GM06990 (cell line): ENCODE measurements around the gene NYAP1.
"Not testable (repeated sequence)": the region's sequence is repeated elsewhere in the genome, so short reads cannot be mapped to it uniquely, and the experiment has no call there.

Experiments used
- DNase-seq: peaks from one replicate; pipeline ENCODE4 v3.0.0-alpha.2; 2011; ENCODE audit not compliant: insufficient read length; ENCODE audit errors: extremely low read depth
- H3K27me3 ChIP-seq: replicated peaks from 2 replicates; pipeline ENCODE4 v1.6.0; 2011; ENCODE audit warnings: low read length; ENCODE audit not compliant: control insufficient read depth, insufficient read depth
- H3K36me3 ChIP-seq: 2 replicates; pipeline ENCODE4 v1.5.1; 2011; ENCODE audit warnings: low read length; ENCODE audit not compliant: control insufficient read depth, insufficient read depth
- H3K4me3 ChIP-seq: replicated peaks from 2 replicates; pipeline ENCODE4 v1.5.1; 2011; ENCODE audit warnings: low read depth, mild to moderate bottlenecking, control low read depth, low read length
- TF ChIP-seq, protein P1 (sequence below): IDR thresholded peaks from 2 replicates; pipeline ENCODE4 v1.5.1; 2011; ENCODE audit warnings: low read length, control low read depth, mild to moderate bottlenecking, inconsistent platforms; ENCODE audit not compliant: insufficient read depth, poor library complexity, severe bottlenecking

The NYAP1 gene

GRCh38 chr7:100449190-100449795, 34.4 kb upstream of the NYAP1 start:
- no peak overlapping the region for H3K4me3 ChIP-seq
- H3K36me3 ChIP-seq, result no peaks in the 10 kb centered on the region
- TF ChIP-seq, protein P1, sequence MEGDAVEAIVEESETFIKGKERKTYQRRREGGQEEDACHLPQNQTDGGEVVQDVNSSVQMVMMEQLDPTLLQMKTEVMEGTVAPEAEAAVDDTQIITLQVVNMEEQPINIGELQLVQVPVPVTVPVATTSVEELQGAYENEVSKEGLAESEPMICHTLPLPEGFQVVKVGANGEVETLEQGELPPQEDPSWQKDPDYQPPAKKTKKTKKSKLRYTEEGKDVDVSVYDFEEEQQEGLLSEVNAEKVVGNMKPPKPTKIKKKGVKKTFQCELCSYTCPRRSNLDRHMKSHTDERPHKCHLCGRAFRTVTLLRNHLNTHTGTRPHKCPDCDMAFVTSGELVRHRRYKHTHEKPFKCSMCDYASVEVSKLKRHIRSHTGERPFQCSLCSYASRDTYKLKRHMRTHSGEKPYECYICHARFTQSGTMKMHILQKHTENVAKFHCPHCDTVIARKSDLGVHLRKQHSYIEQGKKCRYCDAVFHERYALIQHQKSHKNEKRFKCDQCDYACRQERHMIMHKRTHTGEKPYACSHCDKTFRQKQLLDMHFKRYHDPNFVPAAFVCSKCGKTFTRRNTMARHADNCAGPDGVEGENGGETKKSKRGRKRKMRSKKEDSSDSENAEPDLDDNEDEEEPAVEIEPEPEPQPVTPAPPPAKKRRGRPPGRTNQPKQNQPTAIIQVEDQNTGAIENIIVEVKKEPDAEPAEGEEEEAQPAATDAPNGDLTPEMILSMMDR, result no peak
- no peaks in the 10 kb centered on the region for H3K27me3 ChIP-seq
- no peak for DNase-seq

- H3K27me3 ChIP-seq, result no peaks in the 10 kb centered on the region
- TF ChIP-seq, protein P1, result no peak
- no peak overlapping the region for H3K4me3 ChIP-seq
- peaks cover 2% of the 10 kb centered on the region for H3K36me3 ChIP-seq
- no peak for DNase-seq
Measured at GRCh38 chr7:100452513-100452912, 31.2 kb upstream of the NYAP1 start.

GRCh38 chr7:100453854-100454253, 29.9 kb upstream of the NYAP1 start:
- not testable (repeated sequence) for H3K4me3 ChIP-seq, DNase-seq, H3K27me3 ChIP-seq, H3K36me3 ChIP-seq

DNA sequence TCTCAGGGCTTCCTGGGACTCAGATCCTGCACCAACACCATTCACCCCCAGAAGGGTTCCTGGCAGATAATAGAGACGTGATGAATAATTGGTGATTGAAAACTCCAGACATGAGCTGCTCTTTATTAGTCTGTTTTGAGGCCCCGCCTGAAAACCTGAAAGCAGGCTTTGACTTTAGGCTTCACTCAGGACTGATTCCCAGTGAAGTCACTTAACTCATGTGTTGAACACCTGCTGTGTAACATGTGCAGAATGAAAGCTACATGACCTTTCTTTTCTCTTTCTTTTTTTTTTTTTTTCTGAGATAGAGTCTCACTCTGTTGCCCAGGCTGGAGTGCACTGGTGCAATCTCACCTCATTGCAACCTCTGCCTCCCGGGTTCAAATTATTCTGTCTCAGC, 28.5 kb upstream of the NYAP1 start:
- peaks cover 2% of the 10 kb centered on the region for H3K36me3 ChIP-seq
- no peaks in the 10 kb centered on the region for H3K27me3 ChIP-seq
- TF ChIP-seq, protein P1, result no peak

DNA sequence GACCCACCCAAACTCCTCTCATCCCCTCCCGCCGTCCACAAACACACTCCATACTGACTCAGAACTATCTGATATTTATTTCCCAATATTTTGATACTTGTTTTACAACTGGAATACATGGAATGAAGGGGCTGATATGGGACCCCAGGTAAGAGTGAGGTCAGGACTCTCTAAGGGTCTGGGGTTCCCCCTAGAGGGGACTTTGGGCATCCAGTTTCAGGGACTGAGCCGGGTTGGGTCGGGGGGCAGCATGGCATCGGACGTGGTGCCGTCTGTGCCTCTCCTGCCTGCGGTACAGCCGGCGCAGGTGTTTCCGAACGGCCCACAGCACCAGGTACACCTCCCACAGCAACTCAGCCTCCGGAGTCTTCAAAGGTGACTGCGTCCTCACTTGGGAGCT, 27.2 kb upstream of the NYAP1 start:
- DNase-seq, result no peak
- Histone ChIP-seq H3K4me3 (no peak overlapping the region), H3K27me3 (no peaks in the 10 kb centered on the region), H3K36me3 (peaks cover 2% of the 10 kb centered on the region)
- TF ChIP-seq, protein P1, result no peak

More for the DNA sequence above, 28.5 kb upstream of the NYAP1 start:
- no peak overlapping the region for H3K4me3 ChIP-seq
- no peak for DNase-seq

DNA sequence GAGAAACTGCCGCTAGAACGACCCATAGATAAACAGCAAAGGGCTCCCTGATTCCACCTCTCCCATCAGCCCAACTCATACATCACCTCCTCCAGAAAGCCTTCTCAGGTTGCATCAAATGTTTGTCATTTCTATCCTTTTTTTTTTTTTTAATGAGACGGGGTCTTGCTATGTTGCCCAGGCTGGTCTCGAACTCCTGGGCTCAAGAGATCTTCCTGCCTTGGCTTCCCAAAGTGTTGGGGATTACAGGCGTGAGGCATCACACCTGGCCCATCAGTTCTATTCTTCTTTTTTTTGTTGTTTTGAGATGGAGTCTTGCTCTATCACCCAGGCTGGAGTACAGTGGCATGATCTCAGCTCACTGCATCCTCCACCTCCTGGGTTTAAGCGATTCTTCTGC, 26.7 kb upstream of the NYAP1 start:
- no peaks in the 10 kb centered on the region for H3K27me3 ChIP-seq

More for the DNA sequence above, 26.7 kb upstream of the NYAP1 start:
- peaks cover 2% of the 10 kb centered on the region for H3K36me3 ChIP-seq
- DNase-seq, result no peak
- H3K4me3 ChIP-seq, result no peak overlapping the region
- TF ChIP-seq, protein P1, result no peak
